Astrocyte of the spinal cord (primary cell): Measurements from ENCODE around the gene FOXR1.

Experiments used
- DNase-seq: peaks from one replicate; pipeline ENCODE4 v3.0.0; 2011; ENCODE audit warnings: low read depth, low spot score
- H3K4me3 ChIP-seq: 2 replicates; pipeline ENCODE4 v1.5.1; 2011; ENCODE audit warnings: low read depth, mild to moderate bottlenecking, low read length, moderate library complexity
- in situ Hi-C: cut with HindIII; loops from 2 replicates; pipeline ENCODE4 v1.10.0; 2017; ENCODE audit warnings: low sequenced_read_pairs
- TF ChIP-seq, protein P1 (sequence below): IDR thresholded peaks from 2 replicates; pipeline ENCODE4 v1.5.1; 2012; ENCODE audit warnings: low read depth, mild to moderate bottlenecking, low read length, inconsistent platforms

Gene FOXR1

DNA sequence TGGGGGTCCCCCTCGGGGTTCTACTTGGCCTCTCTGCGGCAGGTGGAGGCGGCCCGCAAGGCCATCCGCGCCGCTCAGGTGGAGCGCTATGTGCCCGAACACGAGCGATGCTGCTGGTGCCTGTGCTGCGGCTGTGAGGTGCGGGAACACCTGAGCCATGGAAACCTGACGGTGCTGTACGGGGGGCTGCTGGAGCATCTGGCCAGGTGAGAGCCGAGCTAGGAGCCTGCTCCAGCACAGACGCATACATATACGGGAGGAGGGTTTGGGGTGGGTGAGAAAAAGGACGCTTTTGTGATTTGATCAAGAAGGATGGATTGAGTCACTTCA, 26.8 kb downstream of the FOXR1 start:
- H3K4me3 ChIP-seq, result peak overlapping the region; percentile 67
- TF ChIP-seq, protein P1, sequence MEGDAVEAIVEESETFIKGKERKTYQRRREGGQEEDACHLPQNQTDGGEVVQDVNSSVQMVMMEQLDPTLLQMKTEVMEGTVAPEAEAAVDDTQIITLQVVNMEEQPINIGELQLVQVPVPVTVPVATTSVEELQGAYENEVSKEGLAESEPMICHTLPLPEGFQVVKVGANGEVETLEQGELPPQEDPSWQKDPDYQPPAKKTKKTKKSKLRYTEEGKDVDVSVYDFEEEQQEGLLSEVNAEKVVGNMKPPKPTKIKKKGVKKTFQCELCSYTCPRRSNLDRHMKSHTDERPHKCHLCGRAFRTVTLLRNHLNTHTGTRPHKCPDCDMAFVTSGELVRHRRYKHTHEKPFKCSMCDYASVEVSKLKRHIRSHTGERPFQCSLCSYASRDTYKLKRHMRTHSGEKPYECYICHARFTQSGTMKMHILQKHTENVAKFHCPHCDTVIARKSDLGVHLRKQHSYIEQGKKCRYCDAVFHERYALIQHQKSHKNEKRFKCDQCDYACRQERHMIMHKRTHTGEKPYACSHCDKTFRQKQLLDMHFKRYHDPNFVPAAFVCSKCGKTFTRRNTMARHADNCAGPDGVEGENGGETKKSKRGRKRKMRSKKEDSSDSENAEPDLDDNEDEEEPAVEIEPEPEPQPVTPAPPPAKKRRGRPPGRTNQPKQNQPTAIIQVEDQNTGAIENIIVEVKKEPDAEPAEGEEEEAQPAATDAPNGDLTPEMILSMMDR, result no peak
- in situ Hi-C loops, result no loop called here
- peak; percentile 16 for DNase-seq

DNA sequence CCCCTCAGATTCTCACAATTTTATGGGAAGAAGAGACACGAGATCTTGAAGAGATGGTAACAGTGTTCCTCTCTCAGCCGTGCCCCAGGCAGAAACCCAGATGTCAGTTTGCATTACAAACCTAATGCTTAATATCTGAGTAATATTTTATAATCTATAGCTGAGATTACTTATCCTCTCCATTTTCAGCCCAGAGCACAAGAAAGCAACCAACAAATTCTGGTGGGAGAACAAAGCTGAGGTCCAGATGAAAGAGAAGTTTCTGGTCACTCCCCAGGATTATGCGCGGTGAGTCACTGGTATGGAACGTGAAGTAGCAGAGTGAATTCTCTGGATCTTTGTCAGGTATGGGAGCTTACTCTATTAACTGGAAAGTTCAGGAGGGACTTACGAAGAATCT, 27.3 kb downstream of the FOXR1 start:
- in situ Hi-C loops, result no loop called here
- TF ChIP-seq, protein P1, result no peak
- peak; percentile 76 for DNase-seq
- H3K4me3 ChIP-seq, result peak overlapping the region; percentile 67

DNA sequence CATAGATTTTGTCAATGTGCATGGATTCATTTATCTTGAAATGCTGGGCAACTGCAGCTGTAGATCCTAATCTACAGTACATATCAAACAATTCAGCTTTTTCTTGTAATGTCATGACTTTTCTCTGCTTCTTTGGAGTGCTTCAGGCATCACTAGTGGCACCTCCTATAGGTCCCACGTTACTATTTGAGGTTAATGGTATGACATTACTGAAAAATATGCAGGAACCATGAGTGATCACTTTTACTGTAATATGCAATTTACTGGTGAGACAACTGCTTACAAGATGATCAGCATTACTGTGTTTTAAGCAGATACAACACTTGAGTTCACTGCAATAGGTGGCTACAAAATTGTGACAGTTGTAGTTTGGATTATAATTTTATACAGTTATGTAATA, 29.3 kb downstream of the FOXR1 start:
- H3K4me3 ChIP-seq, result no peak overlapping the region
- in situ Hi-C loops, result no loop called here
- TF ChIP-seq, protein P1, result no peak
- DNase-seq, result no peak

GRCh38 chr11:119006656-119007055, 35.1 kb downstream of the FOXR1 start:
- no peak for DNase-seq
- in situ Hi-C loops, result no loop called here
- TF ChIP-seq, protein P1, result no peak
- H3K4me3 ChIP-seq, result no peak overlapping the region

- TF ChIP-seq, protein P1, result no peak
- H3K4me3 ChIP-seq, result no peak overlapping the region
- no peak for DNase-seq
- in situ Hi-C loops, result no loop called here
These were observed 40.0 kb downstream of the FOXR1 start for GRCh38 chr11:119011476-119012053.

GRCh38 chr11:119012629-119013170, 41.1 kb downstream of the FOXR1 start:
- in situ Hi-C loops, result no loop called here
- no peak for DNase-seq
- TF ChIP-seq, protein P1, result no peak
- H3K4me3 ChIP-seq, result no peak overlapping the region
